Right lung (tissue), 5 donors: ENCODE measurements around the gene CITED4. TPM values are rescaled to one million over a fixed set of nuclear protein-coding genes. Genes with fewer than 3 reads are reported as not detected.

Experiments
- DNase-seq, 2 donors: peaks; one replicate each; pipeline ENCODE4 v3.0.0-alpha.2; 2013
- polyA plus RNA-seq, 5 donors: library from polyadenylated mRNA; unstranded; fragments of 120-200 nt; gene quantifications; one replicate each; pipeline versions ENCODE4 v1.2.1 to v1.2.3, GENCODE V29; 2013; ENCODE audit warnings: inconsistent platforms in 1 of 5, low replicate concordance in 1 of 5; ENCODE audit not compliant: insufficient read length in 5 of 5, insufficient read depth in 1 of 5

Gene CITED4
- polyA plus RNA-seq, 5 donors: 1.9 to 6.3 (median 3.1) TPM

DNA sequence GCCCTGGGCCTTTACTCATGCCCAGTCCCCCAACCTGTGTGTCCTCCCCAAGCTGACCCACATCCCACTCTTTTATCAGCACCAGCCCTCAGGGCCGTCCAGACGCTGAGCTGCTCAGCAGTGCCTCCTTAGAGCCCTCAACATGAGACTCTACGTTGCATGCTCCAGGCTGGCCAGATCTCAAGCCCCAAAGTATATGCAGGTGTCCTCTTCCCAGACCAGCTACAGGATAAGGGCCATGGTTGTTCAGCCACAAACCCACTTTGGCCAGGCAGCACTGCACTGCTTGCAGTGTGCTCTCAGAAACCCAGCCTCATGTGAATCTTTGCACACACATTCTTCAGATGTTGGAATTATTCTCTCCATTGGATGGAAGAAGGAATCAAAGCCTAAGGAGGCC is 6.0 kb downstream of the CITED4 start:
- DNase-seq: no peak

- DNase-seq: no peak
Observed at GRCh38 chr1:40855513-40855912, 6.7 kb downstream of the CITED4 start.

DNA sequence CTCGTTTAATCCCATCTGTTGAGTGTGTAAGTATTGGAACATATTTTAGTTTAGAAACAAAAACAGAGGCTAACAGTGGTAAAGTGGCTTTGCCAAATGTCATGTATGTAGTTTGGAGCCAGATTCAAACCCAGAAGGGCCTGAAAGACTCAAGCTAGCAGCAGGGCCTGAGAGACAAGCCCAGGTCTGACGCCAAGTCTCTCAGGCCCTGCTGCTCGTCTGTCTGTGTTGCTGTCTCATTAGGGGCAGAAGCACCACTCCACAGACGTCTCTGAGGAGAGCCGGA is 8.3 kb downstream of the CITED4 start:
- DNase-seq: no peak

DNA sequence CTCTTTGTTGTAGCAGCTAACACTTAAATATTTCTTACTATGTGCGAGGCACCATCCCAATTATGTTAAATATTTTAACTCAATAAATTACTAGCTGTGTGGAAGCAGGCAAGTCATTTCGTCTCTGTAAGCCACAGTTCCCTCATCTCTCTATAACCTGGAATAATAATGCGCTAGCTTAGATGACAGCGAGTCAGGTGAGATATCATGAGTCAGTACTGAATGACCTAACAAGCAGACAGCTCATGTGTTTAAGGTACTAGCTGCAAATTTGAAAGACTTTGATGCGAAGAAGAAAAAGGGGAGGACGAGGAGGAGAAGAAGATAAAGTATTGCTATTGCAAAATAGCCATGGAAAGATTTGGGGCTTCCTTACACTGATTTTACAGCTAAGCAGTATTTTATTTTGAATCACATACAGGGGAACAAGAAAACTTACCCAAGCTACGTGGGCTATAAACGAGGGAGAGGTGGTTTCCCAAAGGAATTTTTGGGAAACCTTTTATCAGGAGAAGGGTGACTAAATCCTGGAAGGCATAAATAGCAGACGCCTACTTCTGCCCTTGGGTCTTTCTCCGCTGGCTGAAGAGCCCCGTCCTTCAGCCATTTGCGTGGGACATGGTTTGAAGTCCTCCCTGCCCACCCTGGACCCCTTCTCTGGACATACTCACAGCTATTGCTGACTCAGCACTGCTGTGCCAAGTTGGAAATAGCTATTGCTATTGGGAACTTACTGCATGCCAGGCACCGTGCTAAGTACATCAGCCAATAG is 8.9 kb downstream of the CITED4 start:
- no peak for DNase-seq

DNA sequence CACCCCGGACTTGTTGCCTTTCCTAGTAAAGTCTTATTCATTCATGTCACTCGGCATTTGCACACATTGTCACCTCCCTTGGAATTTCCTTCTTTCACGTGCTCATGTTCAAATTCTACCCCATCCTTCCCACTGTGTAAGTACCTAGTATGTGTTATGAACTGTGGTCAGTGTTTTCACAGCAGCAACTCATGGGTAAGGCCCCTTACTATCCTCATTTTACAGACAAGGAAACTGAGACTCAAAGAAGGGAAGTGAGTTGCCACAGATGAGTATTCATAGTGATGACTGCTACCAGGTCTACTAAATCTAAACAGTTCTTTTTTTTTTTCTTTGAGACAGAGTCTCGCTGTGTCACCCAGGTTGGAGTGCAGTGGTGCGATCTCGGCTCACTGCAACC is 10.5 kb downstream of the CITED4 start:
- DNase-seq: no peak

GRCh38 chr1:40849801-40850592 is 12.2 kb downstream of the CITED4 start:
- DNase-seq: peak in 1 of 2 donors; percentile 58

- peak in 1 of 2 donors; percentile 44 for DNase-seq
Observed at GRCh38 chr1:40848530-40849189, 13.5 kb downstream of the CITED4 start.

DNA sequence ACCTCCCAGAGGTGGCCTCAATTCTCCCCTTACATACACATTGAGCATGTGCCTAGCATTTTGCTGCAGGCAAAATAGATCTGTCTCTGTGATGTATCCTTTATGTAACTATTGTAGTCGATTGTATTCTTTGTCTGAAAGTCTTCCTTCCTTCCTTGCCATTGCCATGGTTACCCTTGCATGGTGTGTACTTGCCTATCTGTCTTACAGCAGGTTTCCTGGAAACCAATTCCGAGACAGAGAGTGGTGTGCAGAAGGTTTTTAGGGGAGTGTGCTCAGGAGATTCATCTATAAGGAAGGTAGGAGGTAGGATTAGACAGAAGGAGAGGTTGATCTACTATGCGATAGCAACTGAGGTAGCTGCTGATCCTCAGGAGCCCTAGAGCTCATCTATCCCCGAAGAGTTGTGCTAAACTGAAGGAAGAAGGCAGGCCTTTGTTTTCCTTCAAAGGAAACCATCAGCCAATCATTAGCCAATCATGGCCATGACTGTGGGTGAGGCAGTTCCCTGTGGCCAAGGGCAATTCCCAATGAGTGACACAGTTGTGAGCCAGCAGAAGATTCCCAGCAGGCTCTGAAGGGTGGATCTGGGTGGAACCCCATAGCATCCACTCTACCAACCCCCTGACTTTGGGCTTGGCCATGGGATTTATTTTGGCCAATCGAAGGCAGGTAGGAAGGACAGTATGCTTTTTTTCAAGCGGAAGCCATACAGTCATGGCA is 15.0 kb downstream of the CITED4 start:
- DNase-seq: no peak

GRCh38 chr1:40845895-40846294 is 16.3 kb downstream of the CITED4 start:
- DNase-seq: no peak

DNA sequence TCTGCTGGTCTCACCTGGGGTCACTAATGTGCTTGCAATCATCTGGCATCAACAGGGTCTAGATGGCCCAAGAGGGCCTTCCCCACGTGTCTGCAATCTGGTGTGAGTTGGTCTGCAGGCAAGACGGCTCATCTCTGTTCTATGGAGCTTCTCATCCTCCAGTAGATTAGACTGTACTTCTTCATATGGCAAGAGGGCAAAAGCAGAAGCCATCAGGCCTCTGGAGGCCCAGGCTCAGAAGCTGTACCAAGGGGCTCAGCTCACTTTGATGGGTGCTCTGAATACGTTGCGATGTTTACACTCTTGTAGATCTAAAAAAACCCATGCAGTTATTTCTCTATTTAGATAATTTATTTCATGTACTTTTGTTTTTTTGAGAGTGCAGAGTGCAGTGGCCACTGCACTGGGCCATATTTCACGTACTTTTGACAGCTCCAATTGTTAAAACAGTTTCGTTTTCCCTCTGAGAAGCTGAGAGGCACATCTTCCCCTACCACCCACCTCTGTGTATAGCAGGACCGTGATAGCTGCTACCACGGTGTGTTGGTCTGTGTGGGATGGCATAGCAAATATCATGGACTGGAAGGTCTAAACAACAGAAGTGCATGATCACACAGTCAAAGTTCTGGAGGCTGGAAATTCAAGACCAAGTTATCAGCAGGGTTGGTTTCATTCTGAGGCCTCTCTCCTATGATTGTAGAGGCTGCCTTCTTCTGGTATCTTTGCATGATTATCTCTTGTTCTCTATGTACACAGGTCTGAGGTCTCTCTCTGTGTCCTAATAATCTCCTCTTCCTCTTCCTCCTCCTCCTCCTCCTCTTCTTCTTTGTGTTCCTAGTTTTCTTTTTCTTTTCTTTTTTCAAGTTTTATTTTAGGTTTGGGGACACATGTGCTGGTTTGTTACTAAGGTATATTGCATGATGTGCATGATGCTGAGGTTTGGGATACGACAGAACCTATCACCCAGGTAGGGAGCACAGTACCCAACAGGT is 17.0 kb downstream of the CITED4 start:
- no peak for DNase-seq

DNA sequence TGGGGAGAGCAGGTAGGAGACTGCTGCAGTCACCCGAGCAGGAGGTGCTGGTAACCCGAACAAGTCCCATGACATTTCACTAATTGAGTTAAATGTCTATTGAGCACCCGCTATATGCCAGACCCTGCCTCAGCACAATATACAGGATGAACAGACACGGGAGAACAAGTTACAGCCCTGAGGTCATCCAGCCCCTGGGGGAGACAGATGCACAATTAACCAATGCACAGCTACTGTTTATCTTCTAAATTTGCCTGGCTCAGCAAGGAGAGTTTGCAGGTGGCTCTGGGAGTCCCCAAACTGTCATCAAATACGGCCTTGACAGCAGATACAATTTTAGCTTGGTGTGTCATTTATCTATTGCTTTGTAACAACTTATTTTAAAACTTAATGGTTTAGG is 18.1 kb downstream of the CITED4 start:
- DNase-seq: no peak

GRCh38 chr1:40842691-40843090 is 19.5 kb downstream of the CITED4 start:
- DNase-seq: no peak

- no peak for DNase-seq
Observed at GRCh38 chr1:40842207-40842606, 20.0 kb downstream of the CITED4 start.

DNA sequence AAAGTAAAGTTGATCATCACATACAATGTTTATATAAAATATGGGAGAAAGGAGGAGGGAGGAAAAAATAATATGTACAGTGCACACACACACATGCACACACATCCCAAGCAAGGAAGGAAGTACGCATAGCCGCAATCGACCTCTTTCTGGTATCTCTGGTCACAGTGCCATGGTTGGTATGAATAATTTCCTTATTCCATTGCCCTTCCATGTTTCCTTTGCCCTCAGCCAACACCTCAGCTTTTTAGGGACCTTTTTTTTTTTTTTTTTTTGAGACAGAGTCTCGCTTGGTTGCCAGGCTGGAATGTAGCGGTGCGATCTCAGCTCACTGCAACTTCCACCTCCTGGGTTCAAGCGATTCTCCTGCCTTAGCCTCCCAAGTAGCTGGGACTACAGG is 20.6 kb downstream of the CITED4 start:
- DNase-seq: no peak

DNA sequence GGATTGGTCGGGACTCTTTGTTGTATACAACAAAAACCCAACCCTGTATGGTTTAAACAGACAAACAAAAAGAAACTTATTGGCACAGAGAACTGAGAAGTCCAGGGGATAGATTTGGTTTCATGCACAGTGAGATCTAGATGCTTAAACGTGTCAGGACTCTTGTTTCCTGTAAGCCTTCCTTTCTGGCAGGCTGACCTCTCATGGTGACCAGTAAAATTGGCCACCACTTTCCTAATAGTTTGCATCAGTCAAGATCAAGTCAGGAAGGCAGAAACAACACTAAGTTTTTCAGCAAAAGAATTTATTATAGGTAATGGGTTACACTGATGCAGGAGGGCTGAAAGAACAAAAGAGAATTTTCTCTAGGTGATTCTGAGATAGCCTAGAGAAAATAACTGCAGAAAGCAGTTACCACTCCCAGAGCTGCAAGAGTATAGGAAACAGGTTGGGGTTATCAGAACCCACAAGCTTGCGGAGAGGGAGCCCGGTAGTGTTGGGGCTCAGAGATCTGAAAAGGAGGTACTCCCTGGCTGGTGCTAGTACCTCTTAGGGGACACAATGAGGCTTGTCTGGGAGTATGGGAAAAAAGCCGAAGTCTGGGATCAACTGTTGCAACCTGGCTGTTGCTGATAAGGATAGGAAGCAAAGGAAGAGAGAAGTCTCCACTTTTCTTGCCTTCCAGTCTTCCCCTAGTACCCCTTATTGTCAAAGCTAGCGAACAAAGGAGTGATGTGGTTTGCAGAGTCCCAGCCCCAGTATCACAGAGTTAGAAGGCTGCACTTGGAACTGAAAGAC is 21.4 kb downstream of the CITED4 start:
- DNase-seq: no peak

GRCh38 chr1:40839943-40840335 is 22.2 kb downstream of the CITED4 start:
- no peak for DNase-seq

DNA sequence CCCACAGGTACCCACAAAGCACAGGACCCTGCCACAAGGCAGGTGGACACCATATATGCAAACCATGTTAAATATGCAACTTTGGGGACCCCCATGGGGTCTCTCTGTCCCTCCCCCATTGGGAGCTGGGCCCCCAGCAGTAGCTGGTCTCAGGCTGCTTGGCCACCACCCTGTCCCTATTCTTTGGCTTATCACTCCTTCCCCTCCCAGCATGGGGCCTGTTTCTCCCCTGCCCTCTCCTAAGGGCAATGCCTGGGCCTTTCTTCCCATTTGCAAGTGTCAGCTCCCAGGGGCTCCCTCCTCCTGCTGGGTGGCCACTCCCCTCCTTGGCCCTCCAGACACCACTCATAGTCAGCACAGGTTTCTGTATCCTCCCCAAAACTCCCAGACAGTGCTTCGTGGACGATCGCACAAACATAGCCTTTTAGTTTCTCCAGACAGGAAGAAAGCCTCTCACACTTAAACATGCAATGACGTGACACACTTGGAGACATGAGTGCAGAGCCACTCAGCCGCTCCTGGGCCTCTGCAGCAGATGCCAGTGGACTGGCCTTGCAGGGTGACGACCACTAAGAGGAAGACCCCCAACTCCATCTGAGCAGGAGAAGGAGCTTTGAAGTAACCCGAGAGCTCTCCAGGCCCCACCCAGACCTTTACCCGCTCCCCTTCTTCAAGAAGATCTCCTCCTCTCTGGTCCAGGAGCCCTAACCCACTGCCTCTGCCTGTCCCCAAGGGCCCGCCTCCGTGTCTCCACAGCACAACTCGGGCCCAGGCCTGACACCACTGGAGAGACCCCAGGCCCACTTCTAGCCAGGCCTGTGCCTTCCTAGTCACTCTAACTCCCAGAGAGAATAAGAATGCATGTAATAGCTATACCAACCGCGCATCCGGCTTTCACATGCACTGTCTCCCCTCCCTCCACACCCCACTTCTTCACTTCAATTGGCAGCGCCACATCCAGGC is 22.9 kb downstream of the CITED4 start:
- DNase-seq: no peak

DNA sequence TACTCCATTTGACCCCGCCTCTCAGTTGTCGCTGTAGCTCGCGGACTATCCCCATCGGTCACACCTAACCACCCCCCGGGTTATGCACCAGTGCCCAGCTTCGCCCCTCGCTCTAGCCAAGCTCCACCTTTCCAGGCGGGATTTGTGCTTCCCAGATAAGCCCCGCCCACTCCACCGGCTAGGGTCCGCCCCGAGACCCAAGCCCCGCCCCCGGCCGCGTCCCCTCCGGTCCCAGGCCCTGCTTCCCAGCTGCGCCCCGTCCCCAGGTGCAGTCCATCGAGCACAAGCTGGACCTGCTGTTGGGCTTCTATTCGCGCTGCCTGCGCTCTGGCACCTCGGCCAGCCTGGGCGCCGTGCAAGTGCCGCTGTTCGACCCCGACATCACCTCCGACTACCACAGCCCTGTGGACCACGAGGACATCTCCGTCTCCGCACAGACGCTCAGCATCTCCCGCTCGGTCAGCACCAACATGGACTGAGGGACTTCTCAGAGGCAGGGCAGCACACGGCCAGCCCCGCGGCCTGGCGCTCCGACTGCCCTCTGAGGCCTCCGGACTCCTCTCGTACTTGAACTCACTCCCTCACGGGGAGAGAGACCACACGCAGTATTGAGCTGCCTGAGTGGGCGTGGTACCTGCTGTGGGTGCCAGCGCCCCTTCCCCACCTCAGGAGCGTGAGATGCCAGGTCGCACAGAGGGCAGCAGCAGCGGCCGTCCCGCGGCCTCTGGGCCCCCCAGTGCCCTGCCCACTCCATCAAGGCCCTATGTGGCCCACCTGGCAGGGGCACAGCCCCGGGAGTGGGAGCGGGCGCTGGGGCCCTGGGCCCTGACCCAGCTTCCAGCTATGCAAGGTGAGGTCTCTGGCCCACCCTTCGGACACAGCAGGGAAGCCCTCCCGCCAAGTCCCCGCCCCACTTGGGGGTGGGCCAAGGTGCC is 23.9 kb downstream of the CITED4 start:
- DNase-seq: no peak
